Stimulated activated CD8-positive, alpha-beta memory T cell treated with anti-CD3 and anti-CD28 coated beads, Interleukin-15, amount 100 ng/mL, for 1 hour (primary cell): ENCODE results near the gene YWHAH.

Source experiments
- DNase-seq: peaks from one replicate; pipeline ENCODE4 v3.0.0-alpha.2; 2020; ENCODE audit warnings: low read depth

The YWHAH gene

DNA sequence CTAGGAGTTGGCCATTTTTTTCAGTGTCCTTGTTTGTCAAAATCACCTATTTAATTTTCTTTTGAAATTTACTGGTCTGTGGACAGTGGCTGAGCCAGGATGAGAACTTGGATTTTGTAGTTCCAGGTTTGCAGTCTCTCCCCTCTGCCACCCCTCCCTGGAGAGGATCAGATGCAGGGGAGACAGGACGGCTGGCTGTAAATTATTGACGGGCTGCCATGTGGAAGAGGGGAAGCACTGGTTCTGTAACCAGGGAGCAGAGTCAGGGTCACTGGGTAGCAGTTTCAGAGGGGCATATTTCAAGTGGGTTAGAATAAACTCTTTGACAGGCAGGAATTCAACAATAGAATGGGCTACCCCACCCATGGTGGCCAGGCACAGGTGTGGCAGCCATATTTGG lies 20.6 kb upstream of the YWHAH start:
- DNase-seq = no peak

GRCh38 chr22:31925056-31925455 lies 19.3 kb upstream of the YWHAH start:
- no peak for DNase-seq

GRCh38 chr22:31926024-31926423 lies 18.3 kb upstream of the YWHAH start:
- no peak for DNase-seq

- no peak for DNase-seq
Observed at GRCh38 chr22:31926969-31927368, 17.4 kb upstream of the YWHAH start.

DNA sequence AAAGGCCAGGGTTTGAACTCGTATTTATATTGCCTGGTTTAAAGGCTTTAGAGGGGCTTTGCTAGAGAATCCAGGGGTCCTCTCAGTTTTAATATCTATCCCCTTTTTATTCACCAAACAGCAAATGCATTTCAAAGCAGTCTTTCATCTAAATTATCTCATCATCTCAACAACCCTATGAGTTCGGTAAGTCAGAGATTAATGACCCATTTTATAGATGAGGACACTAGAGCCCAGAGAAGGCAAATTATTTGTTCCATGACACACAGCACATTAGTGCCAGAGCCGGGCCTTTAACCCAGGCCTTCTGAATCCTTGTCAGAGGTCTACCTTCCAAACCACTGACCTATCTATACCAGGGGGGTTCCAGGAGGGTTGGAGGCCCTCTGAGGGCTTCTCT lies 16.8 kb upstream of the YWHAH start:
- DNase-seq = no peak

DNA sequence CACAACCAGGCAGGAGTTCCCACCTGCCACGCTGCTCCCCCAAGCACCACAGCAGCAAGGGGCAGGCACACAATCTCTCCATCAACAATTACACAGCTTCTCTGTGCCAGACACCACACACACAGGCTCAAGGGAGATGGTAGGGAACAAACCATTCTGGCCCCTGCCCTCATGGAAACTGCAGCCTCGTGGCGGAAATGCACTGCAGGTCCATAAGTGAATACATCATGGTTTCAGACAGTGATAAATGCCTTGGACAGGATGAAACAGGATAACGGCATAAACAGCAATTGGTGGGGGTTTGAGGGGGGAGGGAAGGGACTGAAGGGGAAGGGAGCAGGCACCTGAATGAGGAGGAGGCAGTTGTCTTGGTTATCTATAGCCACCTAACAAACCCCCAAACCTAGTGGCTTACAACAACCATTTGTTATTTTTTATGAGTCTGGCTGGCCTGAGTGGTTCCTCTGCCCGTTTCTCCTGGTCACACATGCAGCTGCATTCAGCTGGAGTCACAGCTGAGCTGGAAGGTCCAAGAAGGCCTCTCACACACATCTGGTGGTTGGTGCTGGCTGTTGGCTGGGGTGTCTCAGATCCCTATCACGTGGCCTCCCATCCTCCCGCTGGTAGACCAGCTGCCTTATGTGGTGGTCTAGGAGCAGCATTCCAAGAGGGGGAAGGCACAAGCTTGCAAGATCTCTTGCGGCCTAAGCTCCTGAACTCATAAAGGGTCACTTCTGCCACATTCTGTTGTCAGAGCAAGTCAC lies 15.0 kb upstream of the YWHAH start:
- no peak for DNase-seq

GRCh38 chr22:31932863-31933262 lies 11.5 kb upstream of the YWHAH start:
- DNase-seq = no peak

DNA sequence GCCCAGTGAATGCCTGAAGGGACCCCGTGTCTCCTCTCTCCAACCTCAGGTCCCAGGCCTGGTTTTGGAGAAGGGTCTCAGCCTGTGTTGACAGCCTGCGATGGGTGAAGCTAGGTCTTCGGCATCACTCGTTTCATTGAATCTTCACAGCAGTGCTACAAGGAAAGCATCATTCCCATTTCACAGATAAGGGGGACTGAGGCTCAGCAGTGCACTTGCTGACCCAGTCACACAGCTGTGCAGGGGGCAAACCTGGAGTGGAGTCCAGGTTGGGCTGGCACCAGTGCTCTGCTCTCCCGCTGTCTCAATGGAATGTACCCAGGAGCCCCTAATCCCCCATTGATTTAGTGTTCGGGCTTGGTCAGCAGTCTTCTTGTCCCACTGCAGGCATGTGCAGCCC lies 10.9 kb upstream of the YWHAH start:
- no peak for DNase-seq

DNA sequence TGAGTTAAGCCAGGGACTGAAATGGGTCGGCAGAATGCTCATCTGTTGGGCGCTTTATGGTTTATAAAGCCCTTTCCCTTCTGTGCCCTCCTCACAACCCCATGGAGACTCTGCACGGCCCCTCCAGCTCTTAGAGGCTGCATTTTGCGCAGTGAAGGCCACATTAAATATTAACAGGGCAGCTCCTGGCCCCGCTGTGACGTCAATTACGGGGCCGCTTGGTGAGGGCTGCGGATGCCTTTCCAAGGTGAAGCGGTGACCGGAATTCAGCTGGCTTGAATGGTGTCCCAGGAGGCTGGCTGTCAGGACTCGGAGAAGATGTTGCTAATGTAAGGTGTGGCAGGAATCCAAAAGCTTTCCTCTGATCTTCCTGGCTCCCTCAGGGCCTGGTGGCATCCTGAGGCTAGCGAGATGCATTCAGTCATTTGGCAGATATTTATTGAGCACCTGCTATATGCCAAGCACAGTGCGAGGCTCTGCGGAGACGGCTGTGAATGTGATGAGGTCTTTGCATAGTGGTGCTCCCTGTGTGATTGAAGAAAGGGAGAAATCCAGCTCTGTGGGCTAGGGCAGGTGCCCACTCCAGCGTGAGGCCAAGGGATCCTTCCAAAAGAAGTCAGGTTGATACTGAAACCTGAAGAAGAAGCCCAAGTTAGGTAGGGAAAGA lies 10.4 kb upstream of the YWHAH start:
- no peak for DNase-seq

GRCh38 chr22:31935961-31936635 lies 8.2 kb upstream of the YWHAH start:
- DNase-seq = no peak

DNA sequence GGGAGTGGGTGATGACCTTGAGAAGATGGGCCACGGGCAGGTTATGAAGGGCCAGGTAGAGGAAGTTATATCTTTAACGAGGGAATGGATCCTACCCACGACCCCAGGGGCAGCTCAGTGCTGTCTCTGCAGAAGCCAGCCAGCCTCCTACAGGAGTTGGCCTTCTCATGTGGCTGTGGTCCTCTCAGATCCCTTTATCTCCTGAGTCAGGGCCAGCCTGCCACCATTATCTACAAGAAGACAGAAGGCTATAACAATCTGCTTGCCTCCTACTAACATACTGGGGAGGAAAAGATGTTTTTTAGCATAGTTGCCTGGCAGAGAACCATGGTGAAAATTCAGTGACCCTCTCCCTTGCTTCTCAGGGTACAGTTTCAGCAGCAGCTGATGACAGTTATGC lies 7.0 kb upstream of the YWHAH start:
- DNase-seq = no peak

GRCh38 chr22:31938296-31938695 lies 6.0 kb upstream of the YWHAH start:
- DNase-seq = no peak

DNA sequence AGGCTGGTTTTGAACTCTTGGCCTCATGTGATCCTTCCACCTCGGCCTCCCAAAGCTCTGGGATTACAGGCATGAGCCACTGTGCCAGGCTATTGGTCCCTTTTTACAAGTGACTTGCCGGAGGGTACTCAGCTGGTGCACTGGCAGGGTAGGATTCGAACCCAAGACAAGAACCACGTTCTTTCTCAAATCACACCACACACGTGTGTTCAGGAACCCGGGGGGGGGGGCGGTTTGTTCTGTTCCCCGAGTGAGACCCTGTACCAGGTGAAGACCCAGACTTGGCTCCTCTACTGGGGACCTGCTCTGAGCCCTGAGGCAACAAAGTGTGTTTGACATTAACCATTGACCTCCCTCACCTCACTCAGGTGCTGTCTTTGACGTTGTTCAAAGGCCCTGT lies 3.8 kb upstream of the YWHAH start:
- no peak for DNase-seq

DNA sequence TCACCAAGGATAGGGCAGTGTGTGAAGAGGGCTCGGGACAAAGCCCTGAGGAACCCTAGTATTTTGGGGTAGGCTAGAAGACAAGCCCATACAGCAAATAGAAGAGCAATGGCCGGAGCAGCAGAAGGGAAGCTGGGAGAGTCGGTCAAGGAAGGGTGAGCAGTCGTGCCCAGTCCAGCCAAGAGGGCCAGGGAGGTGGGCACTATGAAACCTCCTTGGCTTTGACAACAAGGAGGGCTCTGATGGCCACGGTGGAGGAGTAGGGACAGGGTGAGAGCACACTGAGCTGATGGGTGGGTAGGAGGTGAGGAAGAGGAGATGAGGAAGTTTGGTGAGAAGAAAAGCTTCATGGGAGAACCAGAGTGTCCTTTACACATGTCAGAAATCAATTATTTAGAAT lies 2.2 kb upstream of the YWHAH start:
- DNase-seq = no peak

GRCh38 chr22:31943206-31943977 lies 943 bp upstream of the YWHAH start:
- DNase-seq = no peak

GRCh38 chr22:31944700-31945442 lies 536 bp downstream of the YWHAH start:
- no peak for DNase-seq

DNA sequence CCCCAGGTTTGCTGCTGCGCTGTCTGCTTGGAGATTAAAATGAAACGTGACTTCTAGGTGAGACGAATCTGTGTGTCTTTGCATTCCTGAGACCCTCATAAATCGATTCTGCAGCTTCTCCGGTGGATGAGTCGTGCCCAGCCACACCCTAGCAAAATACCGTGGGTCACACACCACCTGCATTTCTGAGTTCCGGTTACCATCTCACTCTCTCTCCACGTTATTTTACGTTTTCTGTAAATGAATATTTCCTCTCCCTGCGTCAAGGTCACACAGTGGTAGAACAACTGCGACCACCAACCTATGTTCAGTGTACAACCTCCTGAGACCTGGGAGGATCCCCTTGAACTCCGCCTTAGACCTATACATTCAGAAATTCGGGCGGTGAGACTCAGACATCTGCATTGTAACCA lies 1.1 kb downstream of the YWHAH start:
- no peak for DNase-seq

GRCh38 chr22:31945971-31946680 lies 1.8 kb downstream of the YWHAH start:
- DNase-seq = no peak

- no peak for DNase-seq
Observed at GRCh38 chr22:31947296-31947695, 3.0 kb downstream of the YWHAH start.

- DNase-seq = no peak
Observed at GRCh38 chr22:31948002-31948401, 3.7 kb downstream of the YWHAH start.

- DNase-seq = no peak
Observed at GRCh38 chr22:31950226-31950625, 5.9 kb downstream of the YWHAH start.
